ENCODE data around the gene DPY19L3.

Gene DPY19L3

GRCh38 chr19:32530773-32531172 lies 125.2 kb downstream of the DPY19L3 start:
- no peak for DNase-seq

GRCh38 chr19:32532233-32532632 lies 126.7 kb downstream of the DPY19L3 start:
- no peak for DNase-seq

All from NCI-H187 treated with DMSO at 0.1 percent for 48 hours (cell line).